Activated CD8-positive, alpha-beta memory T cell treated with anti-CD3 and anti-CD28 coated beads for 36 hours (primary cell): ENCODE results near the gene MEIS3. TPM values are rescaled to one million over a fixed set of nuclear protein-coding genes. Genes with fewer than 3 reads are reported as not detected.

Experiments
- total RNA-seq, 2 experiments: library from RNA; stranded (reverse); gene quantifications; one replicate each; pipeline ENCODE4 v1.2.3, GENCODE V29; 2021

Gene MEIS3
- total RNA-seq, 2 experiments from 2014 or later: not detected

Other genes starting within 250 kb of the MEIS3 start
- 10 to 100 TPM; 14.6 to 15.5 TPM for gene BBC3, start 188.3 kb downstream of the MEIS3 start, total RNA-seq
- gene CCDC9, start 163.0 kb downstream of the MEIS3 start, total RNA-seq: 10 to 100 TPM; 21.3 to 22.3 TPM
- 1 to 10 TPM; 7.6 to 8.2 TPM for gene INAFM1, start 144.6 kb downstream of the MEIS3 start, total RNA-seq
- under 1 TPM; 0.86 to 0.99 TPM for gene C5AR1, start 109.7 kb downstream of the MEIS3 start, total RNA-seq
- gene C5AR2, start 87.4 kb downstream of the MEIS3 start, total RNA-seq: not detected
- 10 to 100 TPM; 22.3 to 23.3 TPM for gene DHX34, start 70.2 kb downstream of the MEIS3 start, total RNA-seq
- gene SLC8A2, start 52.4 kb upstream of the MEIS3 start, total RNA-seq: not detected
- 10 to 100 TPM in 1 of 2 experiments, 1 to 10 TPM in 1; 9.5 to 10.4 TPM for gene KPTN, start 64.7 kb upstream of the MEIS3 start, total RNA-seq
- 10 to 100 TPM; 59.0 to 68.5 TPM for gene NAPA, start 95.5 kb upstream of the MEIS3 start, total RNA-seq
- gene ZNF541, start 153.6 kb upstream of the MEIS3 start, total RNA-seq: not detected
- gene BICRA, start 189.6 kb upstream of the MEIS3 start, total RNA-seq: 10 to 100 TPM in 1 of 2 experiments, 1 to 10 TPM in 1; 9.3 to 10.9 TPM